Right atrium auricular region (tissue), 2 donors: ENCODE results near the gene ACTL10. TPM values are rescaled to one million over a fixed set of nuclear protein-coding genes. Genes with fewer than 3 reads are reported as not detected.
A peak's percentile ranks its signal among the peaks of the same experiment; 100 is the strongest.

Experiments used
- DNase-seq: peaks from one replicate; pipeline ENCODE4 v3.0.0-alpha.2; 2019; ENCODE audit warnings: low spot score
- H3K27ac ChIP-seq, 2 donors: fragments of 200-600 bp; sonication (generic); 1 replicate in 1 of 2; 2 replicates in 1 of 2; pipeline ENCODE4 v1.5.1; 2016 to 2019
- H3K27me3 ChIP-seq, 2 donors: fragments of 200-600 bp; sonication (generic); one replicate each; pipeline versions ENCODE4 v1.5.1 to v1.6.0; 2017 to 2019
- H3K36me3 ChIP-seq: fragments of 200-600 bp; sonication (generic); one replicate; pipeline ENCODE4 v1.5.1; 2016
- H3K4me1 ChIP-seq, 2 donors: fragments of 200-600 bp; sonication (generic); one replicate each; pipeline versions ENCODE4 v1.5.1 to v1.6.0; 2017 to 2019
- H3K4me3 ChIP-seq, 2 donors: fragments of 200-600 bp; sonication (generic); 1 replicate in 1 of 2; 2 replicates in 1 of 2; pipeline ENCODE4 v1.5.1; 2017 to 2019; ENCODE audit warnings: mild to moderate bottlenecking in 1 of 2, moderate library complexity in 1 of 2
- H3K9me3 ChIP-seq, 2 donors: fragments of 200-600 bp; sonication (generic); one replicate each; pipeline ENCODE4 v1.5.1; 2019
- total RNA-seq, 2 donors: library from RNA; depleted of rRNA; stranded (reverse); fragments of >200 nt; gene quantifications; one replicate each; pipeline ENCODE4 v1.1.0, GENCODE V29; 2016
- TF ChIP-seq, protein P1 (sequence below), 2 donors: fragments of 200-600 bp; sonication (generic); IDR thresholded peaks; one replicate each; pipeline ENCODE4 v1.5.1; 2019; ENCODE audit warnings: antibody characterized with exemption in 2 of 2

ACTL10 gene
- total RNA-seq, 2 donors from 2014 or later: 0.33 to 0.79 TPM

DNA sequence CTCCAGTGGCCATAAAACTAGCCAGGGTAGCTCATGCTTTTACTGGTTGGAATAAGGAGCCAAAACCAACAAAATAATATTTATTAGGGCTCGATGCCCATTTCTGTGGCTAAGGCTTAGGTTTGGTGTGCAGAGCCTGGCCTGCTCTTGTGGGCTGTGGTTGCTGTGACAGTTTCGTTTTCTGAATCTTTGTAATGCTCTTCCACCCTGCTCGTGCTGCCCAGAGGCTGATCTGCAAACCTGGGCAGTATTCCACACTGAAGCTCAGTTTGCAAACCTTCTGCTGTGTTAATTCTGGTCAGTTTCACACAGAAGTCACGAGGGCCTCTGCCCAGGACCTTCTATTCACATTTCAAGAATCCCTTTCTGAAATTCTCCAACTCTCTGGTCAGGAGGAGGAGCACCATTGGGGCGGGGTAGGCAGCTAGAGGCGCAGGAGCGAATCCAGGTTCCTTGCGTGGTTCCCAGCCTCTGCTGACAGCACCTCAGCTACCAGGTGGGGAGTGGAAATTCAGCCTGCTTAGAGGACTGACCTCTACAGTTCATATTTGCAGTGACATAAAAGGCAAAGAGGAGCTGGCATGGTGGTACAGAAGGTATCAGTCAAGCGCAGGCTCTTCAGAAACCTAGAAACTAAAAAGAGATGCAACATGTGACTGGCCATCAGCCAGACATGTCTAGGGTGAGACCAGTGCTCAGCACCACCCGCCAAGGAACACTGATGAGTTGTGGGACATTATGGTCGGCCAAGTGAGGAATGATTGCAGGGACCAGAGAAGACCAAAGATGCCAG is 18.9 kb upstream of the ACTL10 start:
- Histone ChIP-seq H3K4me3 (no peak overlapping the region), H3K4me1 (peaks cover 0 to 20% of the 10 kb centered on the region in 2 donors), H3K27me3 (no peaks in the 10 kb centered on the region), H3K36me3 (peaks cover 20% of the 10 kb centered on the region), H3K9me3 (no peaks in the 10 kb centered on the region), H3K27ac (peak overlapping the region; percentile 14 to 44)
- TF ChIP-seq, protein P1, sequence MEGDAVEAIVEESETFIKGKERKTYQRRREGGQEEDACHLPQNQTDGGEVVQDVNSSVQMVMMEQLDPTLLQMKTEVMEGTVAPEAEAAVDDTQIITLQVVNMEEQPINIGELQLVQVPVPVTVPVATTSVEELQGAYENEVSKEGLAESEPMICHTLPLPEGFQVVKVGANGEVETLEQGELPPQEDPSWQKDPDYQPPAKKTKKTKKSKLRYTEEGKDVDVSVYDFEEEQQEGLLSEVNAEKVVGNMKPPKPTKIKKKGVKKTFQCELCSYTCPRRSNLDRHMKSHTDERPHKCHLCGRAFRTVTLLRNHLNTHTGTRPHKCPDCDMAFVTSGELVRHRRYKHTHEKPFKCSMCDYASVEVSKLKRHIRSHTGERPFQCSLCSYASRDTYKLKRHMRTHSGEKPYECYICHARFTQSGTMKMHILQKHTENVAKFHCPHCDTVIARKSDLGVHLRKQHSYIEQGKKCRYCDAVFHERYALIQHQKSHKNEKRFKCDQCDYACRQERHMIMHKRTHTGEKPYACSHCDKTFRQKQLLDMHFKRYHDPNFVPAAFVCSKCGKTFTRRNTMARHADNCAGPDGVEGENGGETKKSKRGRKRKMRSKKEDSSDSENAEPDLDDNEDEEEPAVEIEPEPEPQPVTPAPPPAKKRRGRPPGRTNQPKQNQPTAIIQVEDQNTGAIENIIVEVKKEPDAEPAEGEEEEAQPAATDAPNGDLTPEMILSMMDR (IDR thresholded peaks at IDR 0.05): no peak
- no peak for DNase-seq

DNA sequence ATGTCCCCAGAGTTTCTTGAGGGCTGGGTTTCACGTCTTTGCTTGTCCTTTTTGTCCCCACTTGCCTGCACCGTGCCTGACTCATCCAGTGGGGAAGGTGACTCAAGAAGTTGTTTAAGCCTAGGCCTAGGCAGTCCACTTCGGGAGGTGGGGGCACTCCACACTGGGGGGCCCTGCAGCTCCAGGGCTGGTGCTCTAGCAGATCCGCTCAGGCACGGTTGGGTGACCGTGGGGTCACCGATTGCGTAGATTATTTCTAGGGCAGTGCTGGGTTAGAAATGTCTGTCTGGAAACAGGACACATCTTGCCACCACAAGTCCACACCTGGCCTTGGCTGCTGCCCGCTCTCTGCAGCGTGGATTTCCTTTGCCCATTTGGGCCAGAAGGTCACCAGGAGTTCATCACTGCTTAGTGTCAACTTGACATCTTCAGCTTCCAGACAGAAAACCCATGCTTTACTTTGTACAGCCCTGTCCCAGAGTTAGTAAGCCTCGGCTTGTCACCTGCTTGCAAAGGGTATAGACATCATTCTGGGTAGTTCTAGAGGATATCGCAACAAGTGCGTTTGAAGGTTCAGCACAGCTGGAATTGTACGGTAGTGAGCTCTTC is 18.2 kb upstream of the ACTL10 start:
- H3K9me3 ChIP-seq: no peaks in the 10 kb centered on the region
- H3K36me3 ChIP-seq: peaks cover 20% of the 10 kb centered on the region
- no peak for DNase-seq
- H3K4me1 ChIP-seq: peaks cover 0 to 27% of the 10 kb centered on the region in 2 donors
- no peak overlapping the region for H3K4me3 ChIP-seq
- no peaks in the 10 kb centered on the region for H3K27me3 ChIP-seq
- TF ChIP-seq, protein P1 (IDR thresholded peaks at IDR 0.05): no peak
- H3K27ac ChIP-seq: peak overlapping the region; percentile 7 to 26

DNA sequence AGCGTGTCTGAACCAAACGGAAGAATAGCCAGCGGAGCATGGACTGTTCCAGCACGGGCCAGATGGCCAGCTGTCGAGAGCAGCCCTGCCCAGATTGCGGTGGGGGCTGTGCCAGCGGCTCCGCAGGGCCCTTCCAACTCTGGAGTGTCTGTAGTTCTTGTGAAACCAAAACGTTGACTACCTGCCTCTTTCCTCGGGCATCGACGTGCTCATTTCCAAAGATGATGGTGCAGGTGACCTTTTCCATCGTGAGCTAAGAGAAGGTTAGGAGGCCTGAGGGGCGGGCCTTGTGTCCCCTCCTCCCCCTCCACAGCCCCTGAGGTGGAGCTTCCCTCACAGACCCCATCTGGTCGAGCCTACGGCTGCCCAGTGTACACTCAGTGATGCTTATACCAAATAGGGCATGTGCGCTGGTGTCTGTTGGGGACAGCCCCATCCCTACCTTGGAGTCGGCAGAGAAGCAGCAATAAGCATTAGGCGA is 17.5 kb upstream of the ACTL10 start:
- H3K27me3 ChIP-seq: no peaks in the 10 kb centered on the region
- TF ChIP-seq, protein P1 (IDR thresholded peaks at IDR 0.05): no peak
- no peaks in the 10 kb centered on the region for H3K9me3 ChIP-seq
- H3K4me1 ChIP-seq: peaks cover 0 to 31% of the 10 kb centered on the region in 2 donors
- peak; percentile 79 for DNase-seq
- no peak overlapping the region for H3K4me3 ChIP-seq
- peak overlapping the region; percentile 7 to 26 for H3K27ac ChIP-seq
- H3K36me3 ChIP-seq: peaks cover 16% of the 10 kb centered on the region

DNA sequence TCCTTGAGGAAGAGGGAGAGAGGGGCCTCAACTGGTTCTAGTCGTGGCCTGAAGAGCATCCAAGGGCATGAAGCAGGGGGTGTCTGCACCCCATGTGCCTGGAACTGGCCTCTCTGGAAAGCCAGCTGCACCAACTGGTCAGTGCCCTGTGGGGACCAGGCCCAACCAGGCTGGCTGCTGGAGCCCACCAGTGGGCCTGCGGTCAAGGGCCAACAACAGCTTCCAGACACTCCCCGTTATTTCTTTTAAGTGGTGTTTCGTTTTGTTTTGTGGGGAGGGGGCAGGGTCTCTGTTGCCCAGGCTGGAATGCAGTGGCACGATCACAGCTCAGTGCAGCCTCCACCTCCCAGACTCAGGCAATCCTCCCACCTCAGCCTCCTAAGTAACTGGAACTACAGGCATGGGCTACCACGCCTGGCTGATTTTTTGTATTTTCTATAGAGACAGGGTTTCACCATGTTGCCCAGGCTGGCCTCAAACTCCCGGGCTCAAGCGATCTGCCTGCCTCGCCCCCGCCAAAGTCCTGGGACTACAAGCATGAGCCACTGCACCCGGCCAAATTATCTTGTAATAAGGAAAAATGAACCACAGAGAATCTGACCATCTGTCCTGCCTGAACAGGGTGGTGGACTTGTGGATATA is 16.5 kb upstream of the ACTL10 start:
- peaks cover 0 to 31% of the 10 kb centered on the region in 2 donors for H3K4me1 ChIP-seq
- no peaks in the 10 kb centered on the region for H3K27me3 ChIP-seq
- H3K9me3 ChIP-seq: no peaks in the 10 kb centered on the region
- no peak overlapping the region for H3K4me3 ChIP-seq
- peaks cover 6% of the 10 kb centered on the region for H3K36me3 ChIP-seq
- no peak for DNase-seq
- TF ChIP-seq, protein P1 (IDR thresholded peaks at IDR 0.05): no peak
- H3K27ac ChIP-seq: no peak overlapping the region

DNA sequence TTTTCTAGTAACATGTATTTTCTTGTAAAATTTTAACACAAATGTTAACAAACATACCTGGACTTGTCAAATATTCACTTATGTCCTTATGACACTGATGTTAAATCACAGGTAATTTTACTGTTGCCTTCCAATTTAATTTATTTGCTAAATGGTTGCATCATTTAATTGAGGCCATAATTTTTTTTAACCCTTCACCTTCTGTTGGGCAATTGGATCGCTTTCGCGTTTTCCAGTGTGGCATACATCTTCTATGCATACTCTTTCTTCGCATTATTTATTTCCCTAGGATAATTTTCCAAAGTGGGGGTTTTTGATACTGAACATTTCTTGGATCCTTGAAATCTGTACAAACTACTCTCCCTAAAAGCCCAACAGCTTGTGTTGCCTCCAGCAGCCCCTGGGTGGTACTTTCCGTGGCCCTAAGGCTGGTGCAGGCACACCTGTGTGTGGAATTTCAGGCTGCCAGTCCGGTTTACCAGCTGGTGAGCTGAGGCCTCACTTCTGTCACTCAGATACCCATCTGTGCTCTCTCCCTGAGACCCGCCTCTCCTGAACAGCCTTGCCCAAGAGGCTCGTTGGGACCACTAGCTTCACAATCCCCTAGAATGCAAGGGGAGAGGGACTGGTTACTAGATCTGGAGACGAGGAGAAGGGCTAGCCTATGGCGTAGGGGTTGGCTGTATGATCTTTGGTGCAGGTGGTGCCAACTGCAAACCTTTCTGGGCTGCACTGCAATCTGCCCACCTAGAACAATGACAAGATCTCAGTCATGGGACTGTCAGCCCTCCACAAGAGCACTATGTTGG is 15.8 kb upstream of the ACTL10 start:
- DNase-seq: no peak
- Histone ChIP-seq H3K9me3 (no peaks in the 10 kb centered on the region), H3K27ac (no peak overlapping the region), H3K36me3 (no peaks in the 10 kb centered on the region), H3K4me1 (peaks cover 0 to 31% of the 10 kb centered on the region in 2 donors), H3K4me3 (no peak overlapping the region), H3K27me3 (no peaks in the 10 kb centered on the region)
- TF ChIP-seq, protein P1 (IDR thresholded peaks at IDR 0.05): no peak
